22Rv1 (cell line): Measurements from ENCODE around the gene PDE8B.

Experiments used
- H3K27ac ChIP-seq: fragments of 450-650 bp; 2 replicates; pipeline ENCODE4 v1.5.1; 2017
- ZFX ChIP-seq: fragments of 450-650 bp; IDR thresholded peaks from 2 replicates; pipeline ENCODE4 v1.6.1; 2017; ENCODE audit warnings: antibody characterized with exemption, borderline replicate concordance
- TF ChIP-seq, protein P1 (sequence below): fragments of 450-650 bp; IDR thresholded peaks from 2 replicates; pipeline ENCODE4 v1.5.1; 2017; ENCODE audit warnings: mild to moderate bottlenecking

The PDE8B gene

DNA sequence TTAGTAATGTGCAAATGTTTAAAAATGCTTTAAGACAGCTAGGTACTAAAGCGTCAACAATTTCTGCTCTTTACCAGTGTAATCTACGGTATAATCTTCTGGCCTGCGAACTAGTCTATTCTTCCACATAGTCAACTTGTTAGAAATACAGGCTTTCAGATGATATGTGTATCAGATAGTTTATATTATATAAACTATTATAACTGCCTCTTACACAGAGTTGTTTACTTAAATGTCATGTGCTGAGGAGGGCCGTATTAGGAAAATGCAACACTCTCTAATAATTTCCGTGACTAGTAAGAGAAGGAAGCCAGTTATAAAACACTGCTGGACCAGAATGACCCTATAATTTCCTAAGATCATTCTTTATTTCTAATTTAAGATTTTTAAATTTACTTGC, 218.0 kb downstream of the PDE8B start:
- no peak overlapping the region for H3K27ac ChIP-seq
- TF ChIP-seq, protein P1, sequence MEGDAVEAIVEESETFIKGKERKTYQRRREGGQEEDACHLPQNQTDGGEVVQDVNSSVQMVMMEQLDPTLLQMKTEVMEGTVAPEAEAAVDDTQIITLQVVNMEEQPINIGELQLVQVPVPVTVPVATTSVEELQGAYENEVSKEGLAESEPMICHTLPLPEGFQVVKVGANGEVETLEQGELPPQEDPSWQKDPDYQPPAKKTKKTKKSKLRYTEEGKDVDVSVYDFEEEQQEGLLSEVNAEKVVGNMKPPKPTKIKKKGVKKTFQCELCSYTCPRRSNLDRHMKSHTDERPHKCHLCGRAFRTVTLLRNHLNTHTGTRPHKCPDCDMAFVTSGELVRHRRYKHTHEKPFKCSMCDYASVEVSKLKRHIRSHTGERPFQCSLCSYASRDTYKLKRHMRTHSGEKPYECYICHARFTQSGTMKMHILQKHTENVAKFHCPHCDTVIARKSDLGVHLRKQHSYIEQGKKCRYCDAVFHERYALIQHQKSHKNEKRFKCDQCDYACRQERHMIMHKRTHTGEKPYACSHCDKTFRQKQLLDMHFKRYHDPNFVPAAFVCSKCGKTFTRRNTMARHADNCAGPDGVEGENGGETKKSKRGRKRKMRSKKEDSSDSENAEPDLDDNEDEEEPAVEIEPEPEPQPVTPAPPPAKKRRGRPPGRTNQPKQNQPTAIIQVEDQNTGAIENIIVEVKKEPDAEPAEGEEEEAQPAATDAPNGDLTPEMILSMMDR = no peak
- no peak for TF ChIP-seq ZFX

DNA sequence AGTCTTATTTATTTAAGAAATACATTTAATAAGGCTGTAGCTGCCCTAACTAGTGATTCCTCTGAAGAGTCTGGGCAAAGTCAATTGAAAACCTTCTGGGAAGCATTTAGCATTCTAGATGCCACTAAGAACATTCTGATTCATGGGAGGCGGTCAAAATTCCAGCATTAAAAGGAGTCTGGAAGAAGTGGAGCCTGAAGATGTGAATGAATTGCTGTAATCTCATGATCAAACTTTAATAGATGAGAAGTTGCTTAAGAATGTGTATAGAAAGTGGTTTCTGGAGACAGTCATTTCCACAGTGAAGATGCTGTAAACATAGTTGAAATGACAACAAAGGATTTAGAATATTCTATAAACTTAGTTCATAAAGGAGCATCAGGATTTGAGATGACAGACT, 220.2 kb downstream of the PDE8B start:
- TF ChIP-seq ZFX = no peak
- TF ChIP-seq, protein P1 = no peak
- H3K27ac ChIP-seq = no peak overlapping the region

DNA sequence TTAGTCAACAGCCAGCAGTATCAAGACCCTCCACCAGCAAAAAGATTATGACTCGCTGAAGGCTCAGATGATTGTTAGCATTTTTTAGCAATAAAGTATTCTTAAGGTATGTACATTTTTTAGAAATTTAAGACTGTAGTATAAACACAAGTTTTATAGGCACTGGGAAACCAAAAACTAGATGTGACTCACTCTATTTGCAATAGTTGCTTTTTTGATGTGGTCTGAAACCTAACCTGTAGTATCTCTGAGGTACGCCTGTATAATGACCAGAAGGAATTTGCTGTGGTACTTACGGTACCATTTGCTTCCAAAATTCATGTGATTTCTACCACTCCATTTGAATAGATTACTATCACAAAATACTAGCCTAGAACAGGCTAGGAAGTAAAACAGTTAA, 220.8 kb downstream of the PDE8B start:
- TF ChIP-seq ZFX = no peak
- no peak overlapping the region for H3K27ac ChIP-seq

DNA sequence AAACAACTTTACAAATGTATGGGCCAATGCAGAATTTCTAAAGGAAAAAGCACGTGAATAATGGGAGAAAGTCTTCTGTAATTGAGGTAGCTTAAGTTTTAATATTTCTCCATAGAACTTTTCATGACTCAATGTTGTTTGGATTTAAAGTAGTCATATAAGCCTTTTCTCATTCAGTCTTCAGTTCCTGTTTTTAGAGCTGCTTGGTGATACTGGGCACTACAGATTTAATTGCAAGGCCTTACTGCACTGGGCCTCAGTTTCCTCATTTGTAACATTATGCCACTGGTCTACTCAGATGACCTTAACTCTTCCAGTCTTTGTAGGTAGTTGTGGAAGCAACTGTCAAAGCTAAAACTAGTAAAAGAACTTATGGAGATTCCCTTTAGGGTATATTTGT, 221.2 kb downstream of the PDE8B start:
- TF ChIP-seq ZFX = no peak
- TF ChIP-seq, protein P1 = no peak
- H3K27ac ChIP-seq = no peak overlapping the region

DNA sequence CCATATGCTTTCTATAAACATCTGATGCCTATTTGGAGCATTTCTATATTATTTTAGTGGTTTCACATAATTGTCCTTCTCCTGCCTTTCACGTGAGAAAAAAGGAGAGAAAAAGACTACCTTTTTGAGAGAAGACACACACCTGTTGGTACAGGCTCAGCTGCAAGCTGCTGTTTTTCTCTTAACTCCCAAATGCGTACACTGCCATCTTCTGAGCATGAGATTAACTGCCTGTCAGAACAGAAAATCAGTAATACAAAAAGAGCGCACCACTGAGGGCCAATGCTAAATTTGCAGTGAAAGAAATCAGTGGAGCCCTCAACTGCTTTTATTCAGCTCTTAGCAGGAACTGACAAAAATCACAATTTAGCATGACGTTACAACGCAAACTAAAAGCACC, 226.7 kb downstream of the PDE8B start:
- TF ChIP-seq, protein P1 = peak; percentile 36
- TF ChIP-seq ZFX = no peak
- H3K27ac ChIP-seq = no peak overlapping the region

DNA sequence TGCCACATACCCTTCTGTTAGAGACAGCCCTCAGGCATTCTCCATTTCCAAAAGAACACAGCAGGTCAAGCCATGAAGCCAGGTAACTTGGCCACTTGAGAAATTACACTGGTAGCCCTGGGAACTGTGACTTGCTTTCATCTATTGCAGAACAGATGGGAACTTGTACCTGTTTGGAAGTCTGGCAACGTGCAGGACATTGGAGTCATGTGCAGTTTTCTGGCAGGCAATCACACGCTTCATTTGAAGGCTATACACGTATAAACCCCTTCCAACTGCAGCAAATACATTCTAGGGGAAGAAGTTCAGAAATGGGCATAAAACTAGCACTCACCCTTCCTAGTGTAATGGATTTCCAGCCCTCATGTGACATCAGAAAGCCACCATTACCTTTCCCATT, 227.6 kb downstream of the PDE8B start:
- no peak overlapping the region for H3K27ac ChIP-seq
- TF ChIP-seq ZFX = no peak
- TF ChIP-seq, protein P1 = no peak

DNA sequence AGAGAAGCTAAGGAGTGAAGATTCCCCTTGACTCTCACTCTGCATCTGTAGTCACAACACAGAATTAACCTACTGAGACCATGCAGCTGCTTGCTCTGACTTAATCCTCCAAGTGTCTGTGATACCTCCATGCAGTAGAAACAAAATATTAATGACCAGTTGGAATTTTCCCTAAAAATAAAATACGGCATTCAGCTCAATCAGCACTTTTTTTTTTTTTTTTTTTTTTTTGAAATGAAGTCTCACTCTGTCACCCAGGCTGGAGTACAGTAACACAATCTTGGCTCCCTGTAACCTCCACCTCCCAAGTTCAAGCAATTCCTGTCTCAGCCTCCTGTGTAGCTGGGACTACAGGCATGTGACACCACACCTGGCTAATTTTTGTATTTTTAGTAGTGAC, 233.2 kb downstream of the PDE8B start:
- TF ChIP-seq, protein P1 = no peak
- TF ChIP-seq ZFX = no peak
- no peak overlapping the region for H3K27ac ChIP-seq

DNA sequence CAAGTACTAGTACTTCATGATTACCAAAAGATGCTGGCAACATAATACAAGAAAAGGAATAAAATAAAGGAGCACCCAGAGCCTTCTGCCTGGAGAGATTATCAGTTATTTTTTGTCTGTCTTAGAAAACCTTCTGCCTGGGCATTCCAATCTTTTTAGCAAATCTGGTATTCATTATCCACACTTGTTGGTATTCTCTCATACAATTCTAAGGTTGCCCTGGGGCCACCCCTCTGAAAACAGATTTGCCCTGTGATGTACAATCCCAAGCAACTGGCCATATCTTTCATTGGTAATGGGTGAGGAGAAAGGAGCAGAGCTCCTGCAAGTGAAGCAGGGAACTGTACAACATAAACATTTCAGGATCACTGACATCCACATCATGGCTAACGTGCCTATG, 233.9 kb downstream of the PDE8B start:
- H3K27ac ChIP-seq = no peak overlapping the region

More for the DNA sequence above, 233.9 kb downstream of the PDE8B start:
- no peak for TF ChIP-seq ZFX
- TF ChIP-seq, protein P1 = no peak
